HCT116 (cell line): Measurements from ENCODE around the gene C22orf39. TPM values are rescaled to one million over a fixed set of nuclear protein-coding genes. Genes with fewer than 3 reads are reported as not detected.

Experiments used
- ATAC-seq: fragments of 200-7000 bp; cut with Tn5 transposase; 2 replicates; pipeline ENCODE4 v1.9.1; 2020; ENCODE audit warnings: mild to moderate bottlenecking, moderate library complexity
- BruUV-seq: library from RNA; stranded (reverse); fragments of 400-500 nt; replicated peaks from 2 replicates; lab custom pipeline; 2021; lab: Mats Ljungman, UMichigan
- CTCF ChIA-PET: fragments of 300-600 bp; sonication (Branson Sonifier 250); formaldehyde crosslinking; loops from one replicate; lab custom pipeline; 2021; ENCODE audit warnings: antibody characterized with exemption; lab: Charles Lee
- POLR2A ChIA-PET: fragments of 300-600, 350-600 bp; sonication (Branson Sonifier 250); formaldehyde crosslinking; loops from one replicate; lab custom pipeline; 2021; ENCODE audit warnings: antibody characterized with exemption; lab: Charles Lee
- RAD21 ChIA-PET, 2 experiments: fragments of 300-600 bp; sonication (Branson Sonifier 250); formaldehyde crosslinking; loops; one replicate each; lab custom pipeline; 2023; ENCODE audit warnings: low total read pairs in 2 of 2; ENCODE audit not compliant: uncharacterized antibody in 2 of 2, unreplicated experiment in 2 of 2, low non-redundant PET in 1 of 2; lab: Charles Lee
- DNase-seq: peaks from one replicate; pipeline ENCODE4 v3.0.0-alpha.2; 2010; ENCODE audit warnings: low read depth, low spot score
- H2AFZ ChIP-seq: fragments of 200-600 bp; shearing (Covaris generic), sonication (generic); 2 replicates; pipeline ENCODE4 v1.6.1; 2017; ENCODE audit warnings: low read depth, mixed run types, mixed read lengths, antibody characterized with exemption, low read length; ENCODE audit not compliant: poor library complexity, severe bottlenecking
- H3K27ac ChIP-seq: 2 replicates; pipeline ENCODE4 v1.5.1; 2012; ENCODE audit warnings: low read depth, low read length
- H3K27me3 ChIP-seq: fragments of 200-600 bp; sonication (generic); 2 replicates; pipeline ENCODE4 v1.6.1; 2016; ENCODE audit warnings: mixed run types, low read length, mixed read lengths; ENCODE audit not compliant: insufficient read depth
- H3K36me3 ChIP-seq, 2 experiments: fragments of 200-500 bp in 1 of 2; fragments of 200-600 bp in 1 of 2; sonication (Bioruptor generic) in 1 of 2; sonication (generic) in 1 of 2; 2 replicates each; pipeline versions ENCODE4 v1.5.1 to v1.6.1; 2014 to 2016; ENCODE audit warnings: low read length in 2 of 2, inconsistent platforms in 1 of 2, mixed read lengths in 1 of 2, mixed run types in 1 of 2; ENCODE audit not compliant: insufficient read depth in 2 of 2, control insufficient read depth in 1 of 2
- H3K4me1 ChIP-seq, 2 experiments: fragments of 200-600 bp in 1 of 2; sonication (generic) in 1 of 2; 2 replicates each; pipeline versions ENCODE4 v1.5.1 to v1.6.1; 2012 to 2017; ENCODE audit warnings: low read length in 2 of 2, inconsistent platforms in 1 of 2, mild to moderate bottlenecking in 1 of 2, mixed read lengths in 1 of 2, mixed run types in 1 of 2, moderate library complexity in 1 of 2; ENCODE audit not compliant: insufficient read depth in 2 of 2, control insufficient read depth in 1 of 2
- H3K4me2 ChIP-seq: fragments of 200-600 bp; sonication (generic); 2 replicates; pipeline ENCODE4 v1.6.1; 2017; ENCODE audit warnings: mixed run types, low read length, mixed read lengths
- H3K4me3 ChIP-seq, 2 experiments: fragments of 200-600 bp in 1 of 2; sonication (generic) in 1 of 2; replicated peaks in 1 of 2; 2 replicates each; pipeline ENCODE4 v1.5.1; 2011 to 2016; ENCODE audit warnings: low read length in 2 of 2, control low read depth in 1 of 2, low read depth in 1 of 2, mild to moderate bottlenecking in 1 of 2, mixed read lengths in 1 of 2, mixed run types in 1 of 2
- H3K79me2 ChIP-seq: fragments of 200-600 bp; sonication (generic); 2 replicates; pipeline ENCODE4 v1.6.1; 2017; ENCODE audit warnings: mild to moderate bottlenecking, mixed run types, low read length, moderate library complexity, mixed read lengths; ENCODE audit not compliant: insufficient read depth
- H3K9ac ChIP-seq: fragments of 200-600 bp; sonication (generic); 2 replicates; pipeline ENCODE4 v1.6.1; 2016; ENCODE audit warnings: low read length, mixed read lengths
- H3K9me2 ChIP-seq: fragments of 200-600 bp; sonication (generic), shearing (Covaris generic); 2 replicates; pipeline ENCODE4 v1.6.1; 2017; ENCODE audit warnings: mixed run types, mild to moderate bottlenecking, moderate library complexity; ENCODE audit not compliant: insufficient read depth
- H3K9me3 ChIP-seq, 2 experiments: fragments of 200-500 bp in 1 of 2; fragments of 200-600 bp in 1 of 2; sonication (Bioruptor generic) in 1 of 2; sonication (generic) in 1 of 2; 2 replicates each; pipeline ENCODE4 v1.6.1; 2014 to 2017; ENCODE audit warnings: low read length in 2 of 2, mixed read lengths in 2 of 2, inconsistent platforms in 1 of 2, low read depth in 1 of 2, mild to moderate bottlenecking in 1 of 2, mixed run types in 1 of 2, moderate library complexity in 1 of 2; ENCODE audit not compliant: control insufficient read depth in 1 of 2, insufficient read depth in 1 of 2
- H4K20me1 ChIP-seq: fragments of 200-600 bp; sonication (generic), shearing (Covaris generic); 2 replicates; pipeline ENCODE4 v1.6.1; 2017; ENCODE audit warnings: mixed run types, mild to moderate bottlenecking, moderate library complexity; ENCODE audit not compliant: insufficient read depth
- CBX3 ChIP-seq: IDR thresholded peaks from 2 replicates; pipeline ENCODE4 v1.6.1; 2012; ENCODE audit warnings: low read depth
- EZH2 ChIP-seq: fragments of 200-600 bp; sonication (generic); IDR thresholded peaks from 2 replicates; pipeline ENCODE4 v1.6.1; 2017; ENCODE audit warnings: antibody characterized with exemption, mixed run types
- JUND ChIP-seq: IDR thresholded peaks from 2 replicates; pipeline ENCODE4 v1.6.1; 2012
- MAX ChIP-seq: IDR thresholded peaks from 2 replicates; pipeline ENCODE4 v1.6.1; 2012
- POLR2A ChIP-seq: IDR thresholded peaks from 2 replicates; pipeline ENCODE4 v1.7.0; 2011; ENCODE audit warnings: borderline replicate concordance; ENCODE audit not compliant: insufficient read depth, insufficient read length; ENCODE audit errors: extremely low read depth
- POLR2AphosphoS5 ChIP-seq: IDR thresholded peaks from 2 replicates; pipeline ENCODE4 v1.6.1; 2011; ENCODE audit warnings: mild to moderate bottlenecking, low read depth, low read length, moderate library complexity
- REST ChIP-seq: IDR thresholded peaks from 2 replicates; pipeline ENCODE4 v1.6.1; 2012; ENCODE audit warnings: low read depth
- SIN3A ChIP-seq: IDR thresholded peaks from 2 replicates; pipeline ENCODE4 v1.6.1; 2012; ENCODE audit warnings: low read depth
- SP1 ChIP-seq: IDR thresholded peaks from 2 replicates; pipeline ENCODE4 v1.6.1; 2012; ENCODE audit warnings: low read depth
- SRF ChIP-seq: IDR thresholded peaks from 2 replicates; pipeline ENCODE4 v1.6.1; 2012; ENCODE audit warnings: low read depth
- YY1 ChIP-seq: IDR thresholded peaks from 2 replicates; pipeline ENCODE4 v1.6.1; 2011; ENCODE audit warnings: low read length, low read depth, moderate library complexity, mild to moderate bottlenecking; ENCODE audit not compliant: insufficient replicate concordance; ENCODE audit errors: extremely low read depth
- ZFX ChIP-seq: fragments of 450-650 bp; IDR thresholded peaks from 2 replicates; pipeline ENCODE4 v1.6.1; 2017
- ZNF274 ChIP-seq: fragments of 200-500 bp; sonication (Bioruptor generic); IDR thresholded peaks from 2 replicates; pipeline ENCODE4 v1.6.1; 2014; ENCODE audit warnings: mild to moderate bottlenecking, low read depth, low read length, inconsistent platforms
- intact Hi-C: fragments of 100-400 bp; cut with micrococcal nuclease; formaldehyde crosslinking; loops from 2 replicates; pipeline ENCODE4 v1.10.0; 2022
- total RNA-seq: library from RNA; stranded (reverse); gene quantifications from one replicate; pipeline ENCODE4 v1.2.1, GENCODE V29; 2021; ENCODE audit not compliant: unreplicated experiment
- TF ChIP-seq, protein P1 (sequence below): IDR thresholded peaks from 2 replicates; pipeline ENCODE4 v1.6.1; 2012

C22orf39 gene
- total RNA-seq, 1 experiment from 2014 or later: 17.7 TPM

DNA sequence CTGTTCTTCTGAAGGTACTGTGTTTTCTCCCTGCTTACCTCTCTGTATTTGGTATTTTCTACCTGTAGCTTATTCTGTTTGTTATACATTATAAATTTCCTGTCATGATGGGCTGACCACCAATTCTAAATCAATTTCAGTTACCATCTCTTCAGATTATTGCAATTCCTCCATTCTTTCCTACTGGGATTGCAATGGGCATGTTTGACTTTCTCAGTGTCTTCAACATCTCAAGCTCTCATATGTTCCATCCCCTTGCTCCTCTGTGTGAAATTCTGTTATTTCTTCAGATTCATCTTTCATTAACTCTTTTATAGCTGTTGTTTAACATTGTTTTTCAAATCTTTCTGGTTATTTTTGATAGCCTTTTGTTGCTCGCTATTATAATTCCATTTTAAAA lies 15.5 kb upstream of the C22orf39 start:
- Histone ChIP-seq H3K4me3 (no peak overlapping the region), H2AFZ (no peak overlapping the region), H3K27ac (no peak overlapping the region), H3K4me2 (no peak overlapping the region), H3K9me3 (no peaks in the 10 kb centered on the region), H3K9me2 (no peaks in the 10 kb centered on the region), H3K79me2 (peaks cover 8% of the 10 kb centered on the region; the same call in 1 of the 2 replicates), H4K20me1 (no peaks in the 10 kb centered on the region), H3K27me3 (no peaks in the 10 kb centered on the region), H3K4me1 (no peaks in the 10 kb centered on the region), H3K9ac (no peak overlapping the region), H3K36me3 (peaks cover 44 to 51% of the 10 kb centered on the region in 2 experiments)
- no peak for ATAC-seq
- ChIA-PET RAD21 (no interaction called here), POLR2A (interaction anchor here (0.9 to 1.8 kb wide), 2 partner anchors 14 to 18 kb away, joined by 3 to 5 read pairs; no protein-coding TSS in a partner anchor), CTCF (no interaction called here)
- no peak for TF ChIP-seq CBX3
- no peak for TF ChIP-seq SRF
- no peak for TF ChIP-seq JUND
- TF ChIP-seq YY1: no peak
- TF ChIP-seq POLR2A: no peak
- TF ChIP-seq SIN3A: no peak
- TF ChIP-seq, protein P1, sequence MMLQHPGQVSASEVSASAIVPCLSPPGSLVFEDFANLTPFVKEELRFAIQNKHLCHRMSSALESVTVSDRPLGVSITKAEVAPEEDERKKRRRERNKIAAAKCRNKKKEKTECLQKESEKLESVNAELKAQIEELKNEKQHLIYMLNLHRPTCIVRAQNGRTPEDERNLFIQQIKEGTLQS: no peak
- TF ChIP-seq SP1: no peak
- TF ChIP-seq MAX: no peak
- TF ChIP-seq ZFX: no peak
- no peak for TF ChIP-seq POLR2AphosphoS5
- no peak for DNase-seq
- intact Hi-C loops: no loop called here
- no TSS peak for BruUV-seq

DNA sequence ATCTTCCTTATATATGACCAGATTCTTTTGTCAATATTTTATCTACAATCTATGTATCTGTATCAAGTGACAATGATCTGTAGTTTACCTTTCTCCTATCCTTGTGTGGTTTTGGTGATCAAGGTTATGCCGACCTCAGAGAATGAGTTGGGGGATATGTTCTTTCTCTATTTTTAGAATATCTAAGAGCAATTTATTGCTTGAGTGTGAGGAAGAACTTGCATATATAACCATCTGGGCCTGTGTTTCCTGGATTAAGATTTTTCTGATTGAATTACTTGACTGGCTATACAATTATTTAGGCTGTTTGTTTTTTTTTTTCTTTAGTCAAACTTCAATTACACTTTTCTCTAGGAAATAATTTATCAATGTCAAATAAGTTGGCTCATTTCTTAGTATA lies 14.0 kb upstream of the C22orf39 start:
- Histone ChIP-seq H3K9me3 (no peaks in the 10 kb centered on the region), H3K36me3 (peaks cover 40 to 46% of the 10 kb centered on the region in 2 experiments), H3K79me2 (0 out of 2 replicates have a peak, but pooled peaks cover 4% of the 10 kb centered on the region), H3K27ac (no peak overlapping the region), H4K20me1 (no peaks in the 10 kb centered on the region), H3K4me2 (no peak overlapping the region), H3K9ac (no peak overlapping the region), H3K27me3 (no peaks in the 10 kb centered on the region), H2AFZ (no peak overlapping the region), H3K4me1 (no peaks in the 10 kb centered on the region), H3K9me2 (no peaks in the 10 kb centered on the region), H3K4me3 (no peak overlapping the region)
- BruUV-seq: no TSS peak
- ATAC-seq (no peak), DNase-seq (no peak)
- CTCF ChIA-PET: no interaction called here
- intact Hi-C loops: no loop called here
- POLR2A ChIA-PET: interaction anchor here (1.8 kb wide), 1 partner anchor 16 kb away, joined by 5 read pairs; no protein-coding TSS in a partner anchor
- TF ChIP-seq SIN3A (no peak), MAX (no peak), REST (no peak), EZH2 (no peak), ZNF274 (no peak), YY1 (no peak), JUND (no peak)
- TF ChIP-seq, protein P1: no peak
- RAD21 ChIA-PET: no interaction called here
